ENCODE data around the gene ENTHD1.
"Not testable (repeated sequence)": the region's sequence is repeated elsewhere in the genome, so short reads cannot be mapped to it uniquely, and the experiment has no call there.

ENTHD1 gene

GRCh38 chr22:39851606-39852315 is 41.8 kb downstream of the ENTHD1 start:
- no peak for DNase-seq (ENCODE audit: low read depth in 2 of 2)

- DNase-seq (ENCODE audit: low read depth in 2 of 2): no peak
These were observed 46.1 kb downstream of the ENTHD1 start for GRCh38 chr22:39847477-39847876.

GRCh38 chr22:39846539-39846938 is 47.0 kb downstream of the ENTHD1 start:
- DNase-seq (ENCODE audit: low read depth in 2 of 2): not testable (repeated sequence)

GRCh38 chr22:39845529-39845928 is 48.0 kb downstream of the ENTHD1 start:
- no peak for DNase-seq (ENCODE audit: low read depth in 2 of 2)

GRCh38 chr22:39839917-39840510 is 53.5 kb downstream of the ENTHD1 start:
- DNase-seq (ENCODE audit: low read depth in 2 of 2): peak in 1 of 2 donors; percentile 25

- no peak for DNase-seq (ENCODE audit: low read depth in 2 of 2)
These were observed 54.4 kb downstream of the ENTHD1 start for GRCh38 chr22:39839204-39839603.

- DNase-seq (ENCODE audit: low read depth in 2 of 2): no peak
These were observed 60.0 kb downstream of the ENTHD1 start for GRCh38 chr22:39833610-39834009.

GRCh38 chr22:39833093-39833492 is 60.5 kb downstream of the ENTHD1 start:
- no peak for DNase-seq (ENCODE audit: low read depth in 2 of 2)

GRCh38 chr22:39832627-39833074 is 60.9 kb downstream of the ENTHD1 start:
- DNase-seq (ENCODE audit: low read depth in 2 of 2): no peak

GRCh38 chr22:39825661-39826102 is 67.9 kb downstream of the ENTHD1 start:
- no peak for DNase-seq (ENCODE audit: low read depth in 2 of 2)

- no peak for DNase-seq (ENCODE audit: low read depth in 2 of 2)
These were observed 72.6 kb downstream of the ENTHD1 start for GRCh38 chr22:39821008-39821407.

GRCh38 chr22:39820256-39820655 is 73.3 kb downstream of the ENTHD1 start:
- no peak for DNase-seq (ENCODE audit: low read depth in 2 of 2)

GRCh38 chr22:39819429-39819828 is 74.1 kb downstream of the ENTHD1 start:
- no peak for DNase-seq (ENCODE audit: low read depth in 2 of 2)

- DNase-seq (ENCODE audit: low read depth in 2 of 2): no peak
These were observed 75.5 kb downstream of the ENTHD1 start for GRCh38 chr22:39818094-39818493.

- no peak for DNase-seq (ENCODE audit: low read depth in 2 of 2)
These were observed 77.6 kb downstream of the ENTHD1 start for GRCh38 chr22:39815932-39816331.

- DNase-seq (ENCODE audit: low read depth in 2 of 2): no peak
These were observed 78.7 kb downstream of the ENTHD1 start for GRCh38 chr22:39814899-39815298.

GRCh38 chr22:39809772-39810557 is 83.6 kb downstream of the ENTHD1 start:
- no peak for DNase-seq (ENCODE audit: low read depth in 2 of 2)

- no peak for DNase-seq (ENCODE audit: low read depth in 2 of 2)
These were observed 85.5 kb downstream of the ENTHD1 start for GRCh38 chr22:39808081-39808480.

GRCh38 chr22:39806109-39806508 is 87.5 kb downstream of the ENTHD1 start:
- DNase-seq (ENCODE audit: low read depth in 2 of 2): no peak

GRCh38 chr22:39805117-39805516 is 88.4 kb downstream of the ENTHD1 start:
- no peak for DNase-seq (ENCODE audit: low read depth in 2 of 2)

GRCh38 chr22:39802682-39803081 is 90.9 kb downstream of the ENTHD1 start:
- DNase-seq (ENCODE audit: low read depth in 2 of 2): no peak

GRCh38 chr22:39800790-39801520 is 92.6 kb downstream of the ENTHD1 start:
- DNase-seq (ENCODE audit: low read depth in 2 of 2): no peak
